ENCODE results near the gene MRPL52. TPM values are rescaled to one million over a fixed set of nuclear protein-coding genes. Genes with fewer than 3 reads are reported as not detected.

Gene MRPL52
- total and polyA plus RNA-seq, 2 of the 13 experiments (the other 11 are each of a cell fraction or from before 2014, with no cell fraction given), result 118 to 329 TPM

GRCh38 chr14:22819151-22819988 is 10.3 kb upstream of the MRPL52 start (continued):
- TF ChIP-seq SUZ12 (IDR thresholded peaks at IDR 0.05; ENCODE audit: low read depth, low read length) (no peak), DMAP1 (CRISPR knock-in tag; IDR thresholded peaks at IDR 0.05) (no peak), ZNF556 (CRISPR knock-in tag; IDR thresholded peaks at IDR 0.05; ENCODE audit: borderline replicate concordance) (peak; percentile 76), GATAD2A (CRISPR knock-in tag; IDR thresholded peaks at IDR 0.05) (peak; percentile 53), NFYC (CRISPR knock-in tag; IDR thresholded peaks at IDR 0.05) (no peak), ZNF761 (CRISPR knock-in tag; conservative IDR thresholded peaks at IDR 0.05) (0 out of 2 replicates have a peak, but pooled peaks have one; percentile 69), FLYWCH1 (CRISPR knock-in tag; IDR thresholded peaks at IDR 0.05) (no peak), ZNF678 (CRISPR knock-in tag; IDR thresholded peaks at IDR 0.05) (no peak), KIAA2018 (CRISPR knock-in tag; IDR thresholded peaks at IDR 0.05; ENCODE audit: borderline replicate concordance) (0 out of 2 replicates have a peak, but pooled peaks have one; percentile 69), ARNTL (CRISPR knock-in tag; IDR thresholded peaks at IDR 0.05) (no peak), ZBTB40 (IDR thresholded peaks at IDR 0.05) (no peak), ZBTB40 (CRISPR knock-in tag; IDR thresholded peaks at IDR 0.05) (no peak)

All from HepG2 (cell line).